HL-60 (cell line): ENCODE results near the gene ORM2.

Experiments
- POLR2AphosphoS5 ChIP-seq: IDR thresholded peaks from 2 replicates; pipeline ENCODE4 v1.6.1; 2012; ENCODE audit warnings: low read depth
- TF ChIP-seq, protein P1 (sequence below): IDR thresholded peaks from one replicate; pipeline ENCODE4 v1.5.1; 2011; ENCODE audit warnings: low read length, control low read depth, inconsistent platforms; ENCODE audit not compliant: insufficient read depth

DNA sequence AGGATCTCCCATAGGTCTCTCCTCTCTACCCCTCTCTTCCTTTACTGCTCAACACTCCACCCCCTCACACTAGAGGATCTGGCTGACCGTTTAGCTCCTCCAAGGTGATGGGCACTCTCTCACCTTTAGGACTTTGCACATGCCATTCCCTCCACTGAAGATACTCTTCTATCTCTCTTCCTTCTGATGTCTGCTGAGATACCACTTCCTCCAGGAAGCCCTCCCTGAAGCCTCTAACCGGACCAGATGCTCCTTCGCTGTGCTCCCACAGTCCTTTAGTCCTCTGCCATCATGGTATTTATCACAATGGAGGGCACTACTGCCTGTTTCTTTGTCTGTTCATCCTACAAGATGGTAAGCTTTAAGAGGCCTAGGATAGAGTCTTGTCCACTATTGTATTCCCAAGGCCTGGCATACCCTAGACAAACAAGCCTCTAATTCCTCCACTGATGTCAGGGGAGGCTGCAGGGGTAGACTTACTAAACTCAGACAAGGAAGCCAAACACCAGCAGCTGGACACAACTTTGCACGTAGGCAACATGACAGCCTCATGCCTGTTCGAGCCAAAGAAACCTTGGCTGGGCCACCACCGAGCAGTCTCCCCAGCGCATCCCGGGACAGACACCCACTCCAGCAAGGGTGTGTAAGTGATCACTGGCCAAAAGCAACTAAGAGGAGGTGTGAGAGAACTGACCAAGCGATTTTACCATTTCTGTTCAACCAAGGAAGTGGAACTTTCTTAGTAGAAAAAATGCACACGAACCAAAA lies 20.2 kb downstream of the ORM2 start:
- TF ChIP-seq, protein P1, sequence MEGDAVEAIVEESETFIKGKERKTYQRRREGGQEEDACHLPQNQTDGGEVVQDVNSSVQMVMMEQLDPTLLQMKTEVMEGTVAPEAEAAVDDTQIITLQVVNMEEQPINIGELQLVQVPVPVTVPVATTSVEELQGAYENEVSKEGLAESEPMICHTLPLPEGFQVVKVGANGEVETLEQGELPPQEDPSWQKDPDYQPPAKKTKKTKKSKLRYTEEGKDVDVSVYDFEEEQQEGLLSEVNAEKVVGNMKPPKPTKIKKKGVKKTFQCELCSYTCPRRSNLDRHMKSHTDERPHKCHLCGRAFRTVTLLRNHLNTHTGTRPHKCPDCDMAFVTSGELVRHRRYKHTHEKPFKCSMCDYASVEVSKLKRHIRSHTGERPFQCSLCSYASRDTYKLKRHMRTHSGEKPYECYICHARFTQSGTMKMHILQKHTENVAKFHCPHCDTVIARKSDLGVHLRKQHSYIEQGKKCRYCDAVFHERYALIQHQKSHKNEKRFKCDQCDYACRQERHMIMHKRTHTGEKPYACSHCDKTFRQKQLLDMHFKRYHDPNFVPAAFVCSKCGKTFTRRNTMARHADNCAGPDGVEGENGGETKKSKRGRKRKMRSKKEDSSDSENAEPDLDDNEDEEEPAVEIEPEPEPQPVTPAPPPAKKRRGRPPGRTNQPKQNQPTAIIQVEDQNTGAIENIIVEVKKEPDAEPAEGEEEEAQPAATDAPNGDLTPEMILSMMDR = no peak
- no peak for TF ChIP-seq POLR2AphosphoS5
